Measurements from ENCODE around the gene SOS2.

Gene SOS2

GRCh38 chr14:50260511-50260910 is 29.1 kb upstream of the SOS2 start:
- Histone ChIP-seq H3K27me3 (ENCODE audit: insufficient read depth, low read length) (no peaks in the 10 kb centered on the region), H3K36me3 (ENCODE audit: insufficient read depth, low read length) (0 out of 2 replicates have a peak, but pooled peaks cover 4% of the 10 kb centered on the region), H3K79me2 (ENCODE audit: insufficient read depth, low read length) (no peaks in the 10 kb centered on the region), H3K9ac (ENCODE audit: low read length) (no peak overlapping the region), H3K9me3 (ENCODE audit: low read length) (no peaks in the 10 kb centered on the region), H3K4me1 (ENCODE audit: insufficient read depth, low read length, severe bottlenecking) (no peaks in the 10 kb centered on the region), H3K4me3 (ENCODE audit: low read depth, low read length, poor library complexity, severe bottlenecking) (no peak overlapping the region), H3K4me2 (ENCODE audit: low read length) (no peak overlapping the region), H4K20me1 (ENCODE audit: insufficient read depth, low read length) (no peaks in the 10 kb centered on the region), H3K9me2 (ENCODE audit: low read depth, low read length) (no peaks in the 10 kb centered on the region), H3K27ac (ENCODE audit: low read depth, low read length, poor library complexity, severe bottlenecking) (no peak overlapping the region), H3F3A (ENCODE audit: insufficient read depth, low read length) (no peaks in the 10 kb centered on the region), H2AFZ (ENCODE audit: low read length) (no peak overlapping the region)
- no peak for TF ChIP-seq EZH2 (IDR thresholded peaks at IDR 0.05; ENCODE audit: borderline replicate concordance, low read length)
- TF ChIP-seq CTCF (IDR thresholded peaks at IDR 0.05; ENCODE audit: low read length) = peak; percentile 62

GRCh38 chr14:50260072-50260471 is 28.7 kb upstream of the SOS2 start:
- H3K27me3 ChIP-seq (ENCODE audit: insufficient read depth, low read length) = no peaks in the 10 kb centered on the region
- H4K20me1 ChIP-seq (ENCODE audit: insufficient read depth, low read length) = no peaks in the 10 kb centered on the region
- TF ChIP-seq EZH2 (IDR thresholded peaks at IDR 0.05; ENCODE audit: borderline replicate concordance, low read length) = no peak
- no peak for TF ChIP-seq CTCF (IDR thresholded peaks at IDR 0.05; ENCODE audit: low read length)

GRCh38 chr14:50257732-50258131 is 26.4 kb upstream of the SOS2 start:
- Histone ChIP-seq H2AFZ (ENCODE audit: low read length) (no peak overlapping the region), H3K36me3 (ENCODE audit: insufficient read depth, low read length) (peaks cover 6% of the 10 kb centered on the region), H4K20me1 (ENCODE audit: insufficient read depth, low read length) (no peaks in the 10 kb centered on the region), H3K9me2 (ENCODE audit: low read depth, low read length) (no peaks in the 10 kb centered on the region), H3F3A (ENCODE audit: insufficient read depth, low read length) (no peaks in the 10 kb centered on the region), H3K27ac (ENCODE audit: low read depth, low read length, poor library complexity, severe bottlenecking) (no peak overlapping the region), H3K4me3 (ENCODE audit: low read depth, low read length, poor library complexity, severe bottlenecking) (no peak overlapping the region), H3K9me3 (ENCODE audit: low read length) (no peaks in the 10 kb centered on the region), H3K4me2 (ENCODE audit: low read length) (no peak overlapping the region), H3K9ac (ENCODE audit: low read length) (no peak overlapping the region), H3K79me2 (ENCODE audit: insufficient read depth, low read length) (no peaks in the 10 kb centered on the region), H3K4me1 (ENCODE audit: insufficient read depth, low read length, severe bottlenecking) (no peaks in the 10 kb centered on the region), H3K27me3 (ENCODE audit: insufficient read depth, low read length) (no peaks in the 10 kb centered on the region)
- TF ChIP-seq EZH2 (IDR thresholded peaks at IDR 0.05; ENCODE audit: borderline replicate concordance, low read length) = no peak
- TF ChIP-seq CTCF (IDR thresholded peaks at IDR 0.05; ENCODE audit: low read length) = no peak

More at GRCh38 chr14:50260072-50260471, 28.7 kb upstream of the SOS2 start:
- no peaks in the 10 kb centered on the region for H3K9me2 ChIP-seq (ENCODE audit: low read depth, low read length)
- no peak overlapping the region for H3K4me3 ChIP-seq (ENCODE audit: low read depth, low read length, poor library complexity, severe bottlenecking)
- H3K4me1 ChIP-seq (ENCODE audit: insufficient read depth, low read length, severe bottlenecking) = no peaks in the 10 kb centered on the region
- no peak overlapping the region for H3K4me2 ChIP-seq (ENCODE audit: low read length)
- H3K36me3 ChIP-seq (ENCODE audit: insufficient read depth, low read length) = 0 out of 2 replicates have a peak, but pooled peaks cover 3% of the 10 kb centered on the region
- H3K79me2 ChIP-seq (ENCODE audit: insufficient read depth, low read length) = no peaks in the 10 kb centered on the region
- no peaks in the 10 kb centered on the region for H3K9me3 ChIP-seq (ENCODE audit: low read length)
- H3K9ac ChIP-seq (ENCODE audit: low read length) = no peak overlapping the region
- H2AFZ ChIP-seq (ENCODE audit: low read length) = no peak overlapping the region
- no peak overlapping the region for H3K27ac ChIP-seq (ENCODE audit: low read depth, low read length, poor library complexity, severe bottlenecking)
- H3F3A ChIP-seq (ENCODE audit: insufficient read depth, low read length) = no peaks in the 10 kb centered on the region
